Hepatocyte (in vitro differentiated cells): ENCODE measurements around the gene CWC27.

Experiments
- EZH2 ChIP-seq: fragments of 200-600 bp; sonication (generic); IDR thresholded peaks from 2 replicates; pipeline ENCODE4 v1.6.1; 2016; ENCODE audit warnings: antibody characterized with exemption, mild to moderate bottlenecking, borderline replicate concordance
- TF ChIP-seq, protein P1 (sequence below): fragments of 200-600 bp; sonication (generic); IDR thresholded peaks from 2 replicates; pipeline ENCODE4 v1.5.1; 2016; ENCODE audit warnings: antibody characterized with exemption, mild to moderate bottlenecking; ENCODE audit not compliant: poor library complexity

DNA sequence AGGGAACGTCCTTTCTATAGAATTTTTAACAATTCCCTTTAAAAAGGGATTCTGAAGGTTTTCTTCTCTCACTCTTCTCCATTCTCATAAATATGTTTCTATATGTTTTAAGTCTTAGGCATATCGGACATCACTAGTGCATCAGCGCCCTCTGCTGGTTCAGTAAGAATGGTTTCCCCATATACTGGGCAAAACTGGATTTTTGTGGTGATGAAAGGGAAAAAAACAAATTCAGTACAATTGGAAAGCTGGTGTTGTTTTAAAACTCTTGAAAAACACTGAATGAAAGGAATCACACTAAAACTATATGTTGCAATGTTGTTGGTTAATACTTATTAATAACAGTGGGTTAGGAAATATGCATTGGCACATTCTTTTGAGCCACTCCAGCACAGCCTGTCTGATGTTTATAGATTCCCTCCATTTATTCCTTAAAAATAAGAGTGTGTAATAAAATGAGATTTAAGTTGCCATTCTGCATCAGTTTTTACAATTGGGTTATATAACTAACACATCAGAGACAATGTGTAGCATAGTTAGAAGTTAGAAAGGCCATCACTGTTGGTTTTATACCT, 15.8 kb downstream of the CWC27 start:
- no peak for TF ChIP-seq EZH2
- TF ChIP-seq, protein P1, sequence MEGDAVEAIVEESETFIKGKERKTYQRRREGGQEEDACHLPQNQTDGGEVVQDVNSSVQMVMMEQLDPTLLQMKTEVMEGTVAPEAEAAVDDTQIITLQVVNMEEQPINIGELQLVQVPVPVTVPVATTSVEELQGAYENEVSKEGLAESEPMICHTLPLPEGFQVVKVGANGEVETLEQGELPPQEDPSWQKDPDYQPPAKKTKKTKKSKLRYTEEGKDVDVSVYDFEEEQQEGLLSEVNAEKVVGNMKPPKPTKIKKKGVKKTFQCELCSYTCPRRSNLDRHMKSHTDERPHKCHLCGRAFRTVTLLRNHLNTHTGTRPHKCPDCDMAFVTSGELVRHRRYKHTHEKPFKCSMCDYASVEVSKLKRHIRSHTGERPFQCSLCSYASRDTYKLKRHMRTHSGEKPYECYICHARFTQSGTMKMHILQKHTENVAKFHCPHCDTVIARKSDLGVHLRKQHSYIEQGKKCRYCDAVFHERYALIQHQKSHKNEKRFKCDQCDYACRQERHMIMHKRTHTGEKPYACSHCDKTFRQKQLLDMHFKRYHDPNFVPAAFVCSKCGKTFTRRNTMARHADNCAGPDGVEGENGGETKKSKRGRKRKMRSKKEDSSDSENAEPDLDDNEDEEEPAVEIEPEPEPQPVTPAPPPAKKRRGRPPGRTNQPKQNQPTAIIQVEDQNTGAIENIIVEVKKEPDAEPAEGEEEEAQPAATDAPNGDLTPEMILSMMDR: peak; percentile 93
